Activated naive CD8-positive, alpha-beta T cell (primary cell): ENCODE data around the gene GRHL1.

Experiments
- H3K27ac Mint-ChIP-seq: one replicate; pipeline ENCODE4 v1.8.0; 2021; ENCODE audit warnings: mixed read lengths
- H3K27me3 Mint-ChIP-seq: one replicate; pipeline ENCODE4 v1.8.0; 2021; ENCODE audit warnings: mixed read lengths
- H3K36me3 Mint-ChIP-seq: one replicate; pipeline ENCODE4 v1.8.0; 2021; ENCODE audit warnings: mixed read lengths
- H3K4me1 Mint-ChIP-seq: one replicate; pipeline ENCODE4 v1.8.0; 2021; ENCODE audit warnings: low read depth, mixed read lengths
- H3K4me3 Mint-ChIP-seq: one replicate; pipeline ENCODE4 v1.8.0; 2021; ENCODE audit warnings: mild to moderate bottlenecking, mixed read lengths
- H3K9me3 Mint-ChIP-seq: one replicate; pipeline ENCODE4 v1.8.0; 2021; ENCODE audit warnings: low read depth, mixed read lengths

GRHL1 gene

DNA sequence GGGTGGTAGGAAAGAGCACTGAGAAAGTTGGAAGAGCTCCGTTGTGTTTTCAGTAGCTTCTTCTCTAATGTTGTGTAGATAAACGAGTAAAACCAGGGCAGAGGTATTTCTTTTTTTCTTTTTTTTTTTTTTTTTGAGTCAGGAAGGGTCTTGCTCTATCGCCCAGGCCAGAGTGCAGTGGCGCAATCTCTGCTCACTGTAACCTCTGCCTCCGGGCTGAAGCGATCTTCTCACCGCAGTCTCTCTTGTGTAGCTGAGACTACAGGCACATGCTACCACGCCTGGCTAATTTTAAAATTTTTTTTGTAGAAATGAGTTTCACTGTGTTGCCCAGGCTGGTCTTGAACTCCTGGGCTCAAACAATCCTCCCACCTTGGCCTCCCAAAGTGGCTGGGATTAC is 6.6 kb downstream of the GRHL1 start:
- H3K9me3 Mint-ChIP-seq: no peaks in the 10 kb centered on the region
- H3K27me3 Mint-ChIP-seq: peaks cover 13% of the 10 kb centered on the region
- H3K36me3 Mint-ChIP-seq: no peaks in the 10 kb centered on the region
- no peak overlapping the region for H3K27ac Mint-ChIP-seq
- no peak overlapping the region for H3K4me3 Mint-ChIP-seq
- no peaks in the 10 kb centered on the region for H3K4me1 Mint-ChIP-seq

DNA sequence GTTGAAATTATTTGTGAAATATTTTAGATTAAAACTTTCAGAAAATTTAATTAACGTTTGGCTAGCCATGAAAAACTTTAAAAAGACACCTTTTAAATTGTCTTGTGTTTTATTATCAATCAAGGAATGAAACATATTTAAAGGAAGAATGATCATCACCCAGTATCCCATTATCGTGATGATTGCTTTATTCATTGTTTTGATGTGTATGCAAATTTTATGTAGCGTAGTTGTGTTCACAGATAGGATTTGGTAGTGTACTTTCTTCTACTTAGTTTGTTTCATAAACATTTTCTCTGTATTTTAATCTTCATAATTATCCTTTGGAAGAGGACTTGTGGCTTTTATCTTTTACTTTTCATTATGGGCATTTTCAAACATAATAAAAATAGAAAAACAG is 7.8 kb downstream of the GRHL1 start:
- no peak overlapping the region for H3K27ac Mint-ChIP-seq
- H3K27me3 Mint-ChIP-seq: peaks cover 11% of the 10 kb centered on the region
- H3K36me3 Mint-ChIP-seq: no peaks in the 10 kb centered on the region
- H3K4me1 Mint-ChIP-seq: no peaks in the 10 kb centered on the region
- H3K9me3 Mint-ChIP-seq: no peaks in the 10 kb centered on the region
- no peak overlapping the region for H3K4me3 Mint-ChIP-seq

DNA sequence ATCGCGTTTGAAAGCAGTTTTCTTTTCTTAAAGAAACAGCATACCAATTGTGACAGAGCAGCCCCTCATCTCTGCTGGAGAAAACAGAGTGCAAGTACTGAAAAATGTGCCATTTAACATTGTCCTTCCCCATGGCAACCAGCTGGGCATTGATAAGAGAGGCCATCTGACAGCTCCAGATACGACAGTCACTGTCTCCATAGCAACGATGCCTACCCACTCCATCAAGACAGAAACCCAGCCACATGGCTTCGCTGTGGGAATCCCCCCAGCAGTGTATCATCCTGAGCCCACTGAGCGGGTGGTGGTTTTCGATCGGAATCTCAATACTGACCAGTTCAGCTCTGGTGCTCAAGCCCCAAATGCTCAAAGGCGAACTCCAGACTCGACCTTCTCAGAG is 9.5 kb downstream of the GRHL1 start:
- no peaks in the 10 kb centered on the region for H3K36me3 Mint-ChIP-seq
- no peak overlapping the region for H3K27ac Mint-ChIP-seq
- H3K9me3 Mint-ChIP-seq: no peaks in the 10 kb centered on the region
- peaks cover 6% of the 10 kb centered on the region for H3K27me3 Mint-ChIP-seq
- H3K4me3 Mint-ChIP-seq: no peak overlapping the region
- peaks cover 8% of the 10 kb centered on the region for H3K4me1 Mint-ChIP-seq

DNA sequence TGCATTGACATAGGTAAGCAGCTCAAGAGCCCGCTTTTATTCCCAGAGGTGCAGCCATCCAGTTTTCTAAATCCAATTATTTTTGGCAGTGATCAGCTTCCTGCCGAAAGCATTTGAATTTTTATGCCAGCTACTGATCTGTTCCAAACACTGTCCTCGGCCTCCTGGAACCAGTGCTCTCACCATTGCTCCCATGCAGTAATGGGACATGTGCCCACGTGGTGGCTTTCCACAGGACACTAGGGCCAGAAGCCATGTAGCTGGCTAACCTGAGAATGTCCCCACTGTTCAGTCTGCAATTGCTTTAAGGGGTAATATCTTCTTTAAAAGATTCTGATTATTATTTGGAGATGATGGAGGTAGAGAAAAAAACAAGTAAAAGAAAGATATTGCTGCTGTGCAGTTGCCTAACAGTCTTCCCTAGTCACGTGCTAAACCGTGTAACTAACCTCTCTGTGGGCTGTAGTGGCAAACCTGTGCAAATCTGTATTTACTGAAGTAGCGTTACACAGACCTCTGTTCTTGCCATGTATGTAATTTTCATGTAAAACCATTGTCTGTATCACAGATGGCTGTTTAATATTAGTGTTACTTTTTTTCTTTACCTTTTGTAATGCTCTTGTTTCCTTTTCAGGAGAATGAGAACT is 13.0 kb downstream of the GRHL1 start:
- Mint-ChIP-seq H3K9me3 (no peaks in the 10 kb centered on the region), H3K27ac (no peak overlapping the region), H3K4me1 (peaks cover 10% of the 10 kb centered on the region), H3K36me3 (no peaks in the 10 kb centered on the region), H3K27me3 (peaks cover 2% of the 10 kb centered on the region), H3K4me3 (no peak overlapping the region)

DNA sequence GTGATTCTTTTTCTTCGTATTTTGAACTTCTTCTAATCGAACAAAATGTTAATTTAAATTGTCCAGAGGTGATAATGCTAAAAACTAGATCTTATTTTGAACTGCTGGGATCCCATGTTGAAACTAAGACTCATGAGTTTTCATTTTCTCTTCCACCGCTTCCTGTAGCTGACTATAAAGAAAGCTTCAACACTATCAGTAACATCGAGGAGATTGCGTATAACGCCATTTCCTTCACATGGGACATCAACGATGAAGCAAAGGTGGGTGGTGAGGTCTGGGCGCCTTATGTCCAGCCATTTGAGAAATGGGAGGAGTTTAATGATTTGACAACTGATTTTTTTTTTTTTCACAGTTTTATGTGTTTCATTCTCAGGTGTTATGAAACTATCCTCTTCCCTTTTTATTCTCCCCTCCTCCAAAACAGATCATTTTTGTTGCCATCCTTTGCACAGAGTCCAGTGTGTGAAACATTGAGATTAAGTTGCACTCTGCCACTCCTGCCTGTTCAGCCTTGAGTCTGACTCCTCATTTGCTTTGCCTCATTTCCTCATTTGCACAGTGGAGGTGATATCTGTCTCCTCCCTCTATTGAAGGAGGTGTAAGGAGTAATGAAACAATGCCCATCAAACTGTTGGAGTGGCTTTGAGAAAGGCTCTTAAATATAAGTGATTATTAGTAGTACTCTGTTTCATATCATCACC is 13.8 kb downstream of the GRHL1 start:
- Mint-ChIP-seq H3K27ac (peak overlapping the region; percentile 2), H3K27me3 (peaks cover 2% of the 10 kb centered on the region)

DNA sequence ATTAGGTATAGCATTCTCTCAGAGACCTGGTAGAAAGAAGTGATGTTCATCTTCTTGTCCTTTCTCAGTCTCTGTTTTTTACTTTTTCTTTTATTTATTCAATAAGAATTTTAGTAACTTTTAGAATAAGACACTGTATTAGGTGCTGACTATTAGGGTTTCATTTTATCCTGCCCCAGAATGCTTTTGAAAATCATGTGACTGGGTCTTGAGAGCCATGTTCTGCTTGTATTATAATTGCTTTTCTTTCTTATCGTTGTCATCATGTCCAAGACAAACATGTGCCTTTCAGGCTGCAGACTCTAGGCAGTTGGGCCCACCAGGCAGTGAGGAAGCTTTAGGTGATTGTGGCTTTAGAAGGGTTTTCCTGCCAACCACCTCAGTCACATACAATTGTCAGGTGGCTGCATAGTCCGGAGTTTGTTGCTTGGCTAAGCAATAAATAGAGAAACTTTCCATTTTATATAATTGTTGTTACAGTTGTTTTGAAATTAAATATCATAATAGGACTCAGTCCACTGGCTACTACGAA is 15.1 kb downstream of the GRHL1 start:
- H3K27me3 Mint-ChIP-seq: peaks cover 2% of the 10 kb centered on the region
- H3K9me3 Mint-ChIP-seq: no peaks in the 10 kb centered on the region
- H3K27ac Mint-ChIP-seq: no peak overlapping the region
- peaks cover 10% of the 10 kb centered on the region for H3K4me1 Mint-ChIP-seq
- no peaks in the 10 kb centered on the region for H3K36me3 Mint-ChIP-seq
- no peak overlapping the region for H3K4me3 Mint-ChIP-seq

More for the DNA sequence above, 13.8 kb downstream of the GRHL1 start:
- H3K4me1 Mint-ChIP-seq: peaks cover 10% of the 10 kb centered on the region
- H3K4me3 Mint-ChIP-seq: no peak overlapping the region
- H3K36me3 Mint-ChIP-seq: no peaks in the 10 kb centered on the region
- H3K9me3 Mint-ChIP-seq: no peaks in the 10 kb centered on the region

DNA sequence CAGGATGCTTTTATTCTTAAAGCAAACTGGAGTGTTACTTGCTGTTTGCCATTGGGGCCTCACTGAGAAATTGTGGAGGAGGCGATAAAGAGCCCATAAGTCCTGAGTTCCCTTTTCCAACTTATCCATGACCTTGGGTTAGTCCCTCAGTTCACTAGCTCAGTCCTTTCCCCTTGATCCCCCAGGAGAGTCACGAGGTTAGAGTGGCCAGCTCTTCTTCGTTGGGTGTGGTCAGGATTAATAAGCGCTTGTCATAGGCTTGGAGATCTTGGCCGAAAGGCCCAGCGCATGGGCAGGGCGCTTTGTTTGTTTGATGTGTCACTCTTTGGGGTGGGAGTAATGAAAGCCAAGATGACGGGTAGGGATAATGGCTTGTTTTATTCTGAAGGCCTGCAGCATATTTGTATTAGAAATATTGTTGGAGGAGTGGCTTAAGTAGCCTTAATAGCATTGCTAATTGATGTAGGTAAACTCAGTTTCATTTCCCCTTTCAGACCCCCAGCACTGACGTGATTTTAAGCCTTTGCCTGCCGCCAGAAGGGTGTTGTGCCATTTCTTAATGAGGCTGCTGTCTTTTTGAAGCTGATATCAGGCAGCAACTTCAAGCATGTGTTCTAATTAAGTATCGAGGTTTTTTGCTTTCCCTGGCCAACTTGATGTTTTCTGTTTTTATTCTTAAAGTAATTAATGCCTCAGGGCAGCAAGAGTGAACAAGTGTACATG is 15.7 kb downstream of the GRHL1 start:
- no peaks in the 10 kb centered on the region for H3K36me3 Mint-ChIP-seq
- peaks cover 10% of the 10 kb centered on the region for H3K4me1 Mint-ChIP-seq
- no peak overlapping the region for H3K27ac Mint-ChIP-seq
- no peaks in the 10 kb centered on the region for H3K9me3 Mint-ChIP-seq
- no peak overlapping the region for H3K4me3 Mint-ChIP-seq
- no peaks in the 10 kb centered on the region for H3K27me3 Mint-ChIP-seq

DNA sequence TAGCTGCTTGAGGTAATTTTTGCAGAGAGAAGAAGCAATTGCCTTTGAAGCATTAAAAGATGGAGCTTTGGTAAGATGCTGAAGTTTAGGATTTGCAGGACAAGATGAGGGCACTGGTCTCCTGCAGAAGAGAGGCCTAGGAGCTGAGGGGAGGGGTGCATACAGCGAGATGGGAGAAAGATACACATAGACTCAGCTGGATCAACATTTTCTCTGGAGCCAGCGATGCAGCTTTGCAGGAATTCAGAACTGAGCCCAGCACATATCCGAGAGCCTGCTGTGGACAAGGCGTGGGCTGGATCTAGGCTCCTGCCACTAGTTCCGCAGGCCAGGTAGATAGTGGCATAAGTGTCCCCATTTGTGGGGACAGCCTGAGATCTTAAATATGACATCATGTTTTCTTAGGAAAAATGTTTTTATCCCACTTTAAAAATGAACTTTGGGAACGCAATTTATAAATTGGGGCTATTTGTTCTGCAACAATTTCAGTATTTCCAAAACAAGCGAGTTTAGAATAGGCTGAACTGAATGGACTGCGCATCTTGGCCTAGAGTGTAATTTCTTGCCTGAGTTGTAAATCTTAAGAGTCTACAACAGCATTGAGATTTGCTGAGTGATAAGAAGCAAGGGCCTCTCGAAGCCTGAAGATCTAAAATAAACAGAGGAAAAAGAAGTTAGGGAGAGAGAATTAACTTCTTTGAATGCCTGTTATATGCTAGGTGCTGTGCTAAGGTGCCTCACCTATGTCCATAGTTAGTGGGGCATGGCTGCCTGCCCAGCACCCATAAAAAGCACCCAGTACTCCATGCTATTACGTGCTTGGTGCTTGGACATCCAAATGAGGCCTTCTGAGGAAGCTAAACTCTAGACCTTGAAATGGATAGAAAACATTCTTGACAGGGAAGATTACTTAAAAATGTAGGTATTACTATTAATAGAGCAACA is 17.3 kb downstream of the GRHL1 start:
- Mint-ChIP-seq H3K4me3 (no peak overlapping the region), H3K36me3 (no peaks in the 10 kb centered on the region), H3K27me3 (no peaks in the 10 kb centered on the region), H3K9me3 (no peaks in the 10 kb centered on the region), H3K4me1 (peaks cover 10% of the 10 kb centered on the region), H3K27ac (no peak overlapping the region)

DNA sequence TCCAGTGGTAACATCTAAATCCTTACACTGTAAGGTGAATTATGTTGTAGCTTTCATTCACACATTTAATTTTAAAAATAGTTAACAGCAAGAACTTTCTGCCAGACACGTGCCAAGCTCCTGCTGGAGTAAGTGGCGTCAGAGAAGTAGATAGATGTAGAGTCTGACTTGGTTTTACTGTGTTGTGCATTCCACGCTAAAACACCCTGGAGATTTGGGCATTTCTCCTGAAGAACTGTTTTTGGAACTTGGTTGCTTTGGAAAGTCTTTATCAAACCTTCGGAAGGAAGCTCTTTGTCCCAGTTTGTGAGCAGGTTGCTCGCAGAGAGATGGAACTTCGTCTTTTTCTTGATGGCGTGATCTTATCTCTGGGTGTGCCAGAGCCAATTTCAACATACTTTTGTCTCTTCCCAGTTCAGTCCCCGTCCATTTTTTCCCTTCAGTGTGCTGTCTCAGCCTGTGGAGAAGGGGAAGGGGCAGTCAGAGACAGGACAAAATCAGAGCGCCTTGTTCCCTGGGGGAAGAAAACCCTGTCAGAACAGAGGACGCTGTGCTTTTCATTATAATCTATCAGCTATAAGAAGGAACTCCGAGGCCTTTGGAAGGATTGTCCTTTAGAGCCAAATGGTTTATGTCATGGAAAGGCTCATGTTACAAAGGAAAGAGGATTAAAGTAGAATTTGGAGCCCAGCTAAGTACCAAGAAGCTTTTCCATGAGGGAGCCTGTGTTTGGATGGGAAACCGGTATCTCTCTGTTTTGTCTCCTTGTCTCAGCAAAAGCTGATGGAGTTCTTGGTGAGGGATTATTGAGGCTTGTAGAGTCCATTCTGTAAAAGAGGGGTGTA is 18.9 kb downstream of the GRHL1 start:
- H3K27me3 Mint-ChIP-seq: no peaks in the 10 kb centered on the region
- no peak overlapping the region for H3K27ac Mint-ChIP-seq
- H3K4me3 Mint-ChIP-seq: no peak overlapping the region
- peaks cover 5% of the 10 kb centered on the region for H3K4me1 Mint-ChIP-seq
- H3K9me3 Mint-ChIP-seq: no peaks in the 10 kb centered on the region
- H3K36me3 Mint-ChIP-seq: no peaks in the 10 kb centered on the region

DNA sequence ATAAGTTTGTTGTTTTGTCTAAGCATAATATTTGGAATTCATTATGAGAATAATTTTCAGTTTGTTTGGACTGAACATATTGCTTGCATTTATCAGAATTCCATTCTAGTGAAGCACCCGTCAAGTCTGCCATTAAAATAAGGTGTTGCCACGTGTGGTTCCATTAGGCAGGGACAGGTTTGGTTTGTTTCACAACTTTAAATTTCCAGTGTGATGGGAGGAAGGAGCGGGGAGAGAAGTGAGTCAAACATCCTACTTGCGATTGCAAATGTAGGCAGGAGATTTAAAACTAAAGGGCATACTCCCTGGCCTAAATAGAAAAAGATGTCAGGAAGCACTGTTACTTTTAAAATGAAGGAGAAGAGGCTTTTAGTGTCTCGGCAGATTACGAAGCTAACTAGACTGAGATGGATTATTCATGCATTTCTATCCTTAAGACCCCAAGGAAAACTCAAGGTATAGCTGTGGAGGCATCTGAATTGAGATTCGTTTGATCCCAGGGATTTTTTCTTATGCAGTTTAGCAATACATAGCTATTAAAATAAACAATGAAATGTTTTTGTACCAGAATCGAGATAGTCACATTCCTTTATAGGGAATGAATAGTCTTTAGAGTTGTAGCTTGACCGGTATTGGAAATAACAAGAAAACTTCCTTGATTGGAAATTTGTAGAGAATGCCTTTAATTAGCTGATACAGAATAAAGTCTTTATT is 19.8 kb downstream of the GRHL1 start:
- H3K36me3 Mint-ChIP-seq: no peaks in the 10 kb centered on the region
- H3K4me3 Mint-ChIP-seq: no peak overlapping the region
- H3K9me3 Mint-ChIP-seq: no peaks in the 10 kb centered on the region
- H3K4me1 Mint-ChIP-seq: peaks cover 9% of the 10 kb centered on the region
- H3K27ac Mint-ChIP-seq: no peak overlapping the region
- H3K27me3 Mint-ChIP-seq: no peaks in the 10 kb centered on the region

DNA sequence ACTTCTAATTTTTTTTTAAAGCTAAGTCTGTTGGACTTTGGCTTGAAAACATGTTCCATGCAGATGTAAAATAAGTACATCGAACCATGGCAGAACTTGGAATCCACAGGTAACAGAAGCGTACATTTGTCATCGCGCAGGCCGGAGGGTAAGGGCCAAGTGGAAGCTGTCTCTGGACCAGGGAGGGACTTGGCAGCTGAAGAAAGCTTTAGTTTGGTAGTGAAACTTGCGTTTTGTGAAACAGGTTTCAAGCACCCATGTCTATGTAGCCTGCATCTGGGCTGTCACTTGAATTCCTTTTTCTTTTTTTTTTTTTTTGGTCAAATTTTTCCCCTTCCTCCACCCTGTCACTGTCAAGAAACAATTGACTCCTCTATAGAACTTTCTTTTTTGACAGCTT is 20.4 kb downstream of the GRHL1 start:
- Mint-ChIP-seq H3K36me3 (no peaks in the 10 kb centered on the region), H3K27me3 (no peaks in the 10 kb centered on the region), H3K4me1 (peaks cover 8% of the 10 kb centered on the region), H3K27ac (no peak overlapping the region), H3K4me3 (no peak overlapping the region), H3K9me3 (no peaks in the 10 kb centered on the region)

DNA sequence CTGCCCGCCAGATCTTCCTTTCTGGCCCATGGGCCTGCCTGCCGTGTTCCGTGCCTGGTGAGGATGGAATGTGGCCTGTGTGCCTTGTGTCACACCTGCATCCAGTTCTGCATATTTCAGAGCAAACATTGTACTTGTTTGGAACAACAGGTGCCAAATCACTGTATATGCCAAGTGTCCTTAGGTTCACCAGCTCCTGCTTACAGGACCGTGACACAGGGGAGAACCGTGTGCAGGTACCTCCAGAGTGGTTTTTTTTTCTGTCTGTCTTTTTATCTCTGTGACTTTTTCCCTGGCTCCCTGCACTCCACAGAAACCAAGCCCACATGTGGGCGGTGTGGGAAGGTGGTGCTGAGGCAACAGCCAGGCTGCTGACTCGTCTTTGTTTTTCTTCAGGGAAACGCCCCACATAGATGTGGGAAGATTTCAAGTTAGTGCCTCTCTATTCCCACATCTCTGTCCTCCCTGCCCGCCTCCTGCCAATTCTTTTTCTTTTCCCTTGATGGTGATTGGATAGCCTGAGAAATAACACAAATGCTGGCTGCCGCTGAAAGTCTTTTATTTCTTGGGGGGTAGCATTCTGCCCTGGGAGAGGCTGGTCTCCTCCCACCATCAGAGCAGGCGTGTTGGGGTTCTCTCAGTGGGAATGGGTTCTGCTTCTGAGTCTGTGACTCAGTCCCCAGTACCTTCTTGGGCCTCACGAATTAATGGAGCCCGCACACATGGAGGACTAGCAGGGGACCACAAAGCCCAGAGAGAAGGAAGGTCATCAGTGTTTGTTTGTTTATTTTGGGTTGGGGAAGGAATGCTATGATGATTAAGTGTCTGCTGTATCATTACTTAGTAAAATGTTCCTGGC is 21.4 kb downstream of the GRHL1 start:
- Mint-ChIP-seq H3K27me3 (no peaks in the 10 kb centered on the region), H3K4me3 (no peak overlapping the region), H3K27ac (no peak overlapping the region), H3K9me3 (no peaks in the 10 kb centered on the region), H3K36me3 (no peaks in the 10 kb centered on the region), H3K4me1 (peaks cover 8% of the 10 kb centered on the region)

DNA sequence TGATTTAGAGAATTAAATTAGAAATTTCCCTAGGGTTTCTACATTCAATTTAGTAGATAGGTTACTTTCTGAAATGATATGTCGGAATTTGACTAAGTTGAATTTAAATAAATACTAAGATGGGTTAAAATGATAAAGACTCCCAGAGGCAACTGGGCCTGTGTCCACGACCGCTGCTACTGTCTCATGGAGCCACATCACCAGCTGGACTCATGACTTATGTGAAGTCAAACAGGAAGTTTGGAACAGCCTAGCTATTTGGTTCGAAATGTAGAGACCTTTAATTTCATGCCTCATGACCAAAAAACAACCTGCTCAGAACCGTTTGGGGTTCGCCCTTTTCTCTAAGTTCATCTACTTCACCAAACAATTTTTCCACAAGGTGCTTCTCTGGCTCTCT is 22.2 kb downstream of the GRHL1 start:
- H3K36me3 Mint-ChIP-seq: peaks cover 4% of the 10 kb centered on the region
- H3K9me3 Mint-ChIP-seq: no peaks in the 10 kb centered on the region
- no peak overlapping the region for H3K4me3 Mint-ChIP-seq
- peaks cover 8% of the 10 kb centered on the region for H3K4me1 Mint-ChIP-seq
- H3K27me3 Mint-ChIP-seq: peaks cover 5% of the 10 kb centered on the region
- H3K27ac Mint-ChIP-seq: no peak overlapping the region
